ENCODE measurements around the gene SAP30BP. TPM values are rescaled to one million over a fixed set of nuclear protein-coding genes. Genes with fewer than 3 reads are reported as not detected.

The SAP30BP gene
- total RNA-seq, 4 donors from 2014 or later: 33.9 to 72.7 (median 44.4) TPM

- Histone ChIP-seq H3K36me3 (peaks cover 39 to 96% (median 52%) of the 10 kb centered on the region in 3 donors), H3K9me3 (no peaks in the 10 kb centered on the region), H3K27me3 (no peaks in the 10 kb centered on the region), H3K27ac (peak overlapping the region in 2 of 4 donors; percentile 29 to 92), H3K4me3 (no peak overlapping the region), H3K4me1 (peaks cover 21 to 76% (median 55%) of the 10 kb centered on the region in 3 donors)
- intact Hi-C loops (cut with DNase I): no loop called here
- 84 to 95% methylated on average over 4 to 12 of the region's 12 CpGs for WGBS, 2 donors
- DNase-seq: no peak
- no peak for TF ChIP-seq CTCF (IDR thresholded peaks at IDR 0.05)
- no peak for TF ChIP-seq POLR2A (IDR thresholded peaks at IDR 0.05)
These were observed 36.1 kb downstream of the SAP30BP start for GRCh38 chr17:75703191-75703590.

- H3K9me3 ChIP-seq: no peaks in the 10 kb centered on the region
- H3K4me3 ChIP-seq: no peak overlapping the region
- TF ChIP-seq CTCF (IDR thresholded peaks at IDR 0.05) (no peak), POLR2A (IDR thresholded peaks at IDR 0.05) (no peak)
- intact Hi-C loops (cut with DNase I): no loop called here
- no peaks in the 10 kb centered on the region for H3K27me3 ChIP-seq
- peak overlapping the region in 1 of 4 donors; percentile 92 for H3K27ac ChIP-seq
- WGBS, 2 donors: 88 to 89% methylated on average over 4 to 9 of the region's 9 CpGs
- no peak for DNase-seq
- peaks cover 21 to 72% (median 51%) of the 10 kb centered on the region in 3 donors for H3K4me1 ChIP-seq
- H3K36me3 ChIP-seq: peaks cover 39 to 98% (median 52%) of the 10 kb centered on the region in 3 donors
These were observed 36.5 kb downstream of the SAP30BP start for GRCh38 chr17:75703591-75703990.

- Histone ChIP-seq H3K27ac (peak overlapping the region in 2 of 4 donors; percentile 16 to 17), H3K4me1 (peaks cover 21 to 56% (median 35%) of the 10 kb centered on the region in 3 donors), H3K36me3 (peaks cover 39 to 89% (median 47%) of the 10 kb centered on the region in 3 donors), H3K4me3 (no peak overlapping the region), H3K9me3 (no peaks in the 10 kb centered on the region), H3K27me3 (no peaks in the 10 kb centered on the region)
- DNase-seq: no peak
- intact Hi-C loops (cut with DNase I): no loop called here
- TF ChIP-seq POLR2A (IDR thresholded peaks at IDR 0.05) (no peak), CTCF (IDR thresholded peaks at IDR 0.05) (no peak)
- 71 to 81% methylated on average over 6 to 9 of the region's 27 CpGs for WGBS, 2 donors
These were observed 38.1 kb downstream of the SAP30BP start for GRCh38 chr17:75704963-75705875.

GRCh38 chr17:75706042-75706728 is 39.0 kb downstream of the SAP30BP start:
- no peaks in the 10 kb centered on the region for H3K9me3 ChIP-seq
- TF ChIP-seq CTCF (IDR thresholded peaks at IDR 0.05): no peak
- TF ChIP-seq POLR2A (IDR thresholded peaks at IDR 0.05): no peak
- no peaks in the 10 kb centered on the region for H3K27me3 ChIP-seq
- peaks cover 15 to 46% (median 27%) of the 10 kb centered on the region in 3 donors for H3K4me1 ChIP-seq
- H3K27ac ChIP-seq: peak overlapping the region; percentile 2 to 82 (median 62)
- no peak overlapping the region for H3K4me3 ChIP-seq
- intact Hi-C loops (cut with DNase I): no loop called here
- DNase-seq: no peak
- H3K36me3 ChIP-seq: peaks cover 38 to 79% (median 39%) of the 10 kb centered on the region in 3 donors
- 69 to 93% methylated on average over 3 to 7 of the region's 20 CpGs for WGBS, 2 donors

Data from esophagus squamous epithelium (tissue), 5 donors.